ENCODE results near the gene NSMCE1. TPM values are rescaled to one million over a fixed set of nuclear protein-coding genes. Genes with fewer than 3 reads are reported as not detected.

Gene NSMCE1
- total RNA-seq, 1 donor from 2014 or later = 21.2 TPM

- Mint-ChIP-seq H3K9me3 (ENCODE audit: low read depth) (no peaks in the 10 kb centered on the region), H3K36me3 (ENCODE audit: low read depth) (peaks cover 2% of the 10 kb centered on the region), H3K27ac (ENCODE audit: unreplicated experiment) (no peak overlapping the region), H3K4me1 (ENCODE audit: low read depth) (peaks cover 16% of the 10 kb centered on the region), H3K27me3 (ENCODE audit: low read depth) (no peaks in the 10 kb centered on the region), H3K4me3 (ENCODE audit: unreplicated experiment) (no peak overlapping the region)
- DNase-seq (ENCODE audit: low spot score) = peak; percentile 41
- TF ChIP-seq CTCF (IDR thresholded peaks at IDR 0.05) = no peak
Observed at GRCh38 chr16:27220991-27221390, 47.6 kb downstream of the NSMCE1 start.

- Mint-ChIP-seq H3K27ac (ENCODE audit: unreplicated experiment) (no peak overlapping the region), H3K4me1 (ENCODE audit: low read depth) (peaks cover 16% of the 10 kb centered on the region), H3K36me3 (ENCODE audit: low read depth) (peaks cover 3% of the 10 kb centered on the region), H3K4me3 (ENCODE audit: unreplicated experiment) (no peak overlapping the region), H3K27me3 (ENCODE audit: low read depth) (no peaks in the 10 kb centered on the region), H3K9me3 (ENCODE audit: low read depth) (no peaks in the 10 kb centered on the region)
- no peak for DNase-seq (ENCODE audit: low spot score)
- no peak for TF ChIP-seq CTCF (IDR thresholded peaks at IDR 0.05)
Observed at GRCh38 chr16:27220527-27220926, 48.0 kb downstream of the NSMCE1 start.

DNA sequence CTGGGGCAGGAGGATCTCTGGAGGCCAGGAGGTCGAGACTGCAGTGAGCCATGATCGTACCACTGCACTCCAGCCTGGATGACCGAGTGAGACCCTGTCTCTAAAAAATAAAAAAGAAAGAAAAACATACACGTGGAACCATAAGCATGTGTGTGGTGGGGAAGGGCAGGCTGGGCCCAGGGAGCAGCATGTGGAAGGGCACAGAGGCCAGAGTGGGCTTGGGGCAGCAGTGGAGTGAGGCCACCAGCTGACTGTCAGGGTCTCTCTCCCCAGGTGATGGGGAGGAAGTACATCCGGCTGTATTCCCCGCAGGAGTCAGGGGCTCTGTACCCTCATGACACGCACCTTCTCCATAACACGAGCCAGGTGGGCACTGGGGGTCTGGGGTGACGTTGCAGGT lies 48.5 kb downstream of the NSMCE1 start:
- DNase-seq (ENCODE audit: low spot score) = no peak
- Mint-ChIP-seq H3K4me3 (ENCODE audit: unreplicated experiment) (no peak overlapping the region), H3K36me3 (ENCODE audit: low read depth) (peaks cover 3% of the 10 kb centered on the region), H3K4me1 (ENCODE audit: low read depth) (peaks cover 16% of the 10 kb centered on the region), H3K9me3 (ENCODE audit: low read depth) (no peaks in the 10 kb centered on the region), H3K27ac (ENCODE audit: unreplicated experiment) (no peak overlapping the region), H3K27me3 (ENCODE audit: low read depth) (no peaks in the 10 kb centered on the region)
- TF ChIP-seq CTCF (IDR thresholded peaks at IDR 0.05) = no peak

DNA sequence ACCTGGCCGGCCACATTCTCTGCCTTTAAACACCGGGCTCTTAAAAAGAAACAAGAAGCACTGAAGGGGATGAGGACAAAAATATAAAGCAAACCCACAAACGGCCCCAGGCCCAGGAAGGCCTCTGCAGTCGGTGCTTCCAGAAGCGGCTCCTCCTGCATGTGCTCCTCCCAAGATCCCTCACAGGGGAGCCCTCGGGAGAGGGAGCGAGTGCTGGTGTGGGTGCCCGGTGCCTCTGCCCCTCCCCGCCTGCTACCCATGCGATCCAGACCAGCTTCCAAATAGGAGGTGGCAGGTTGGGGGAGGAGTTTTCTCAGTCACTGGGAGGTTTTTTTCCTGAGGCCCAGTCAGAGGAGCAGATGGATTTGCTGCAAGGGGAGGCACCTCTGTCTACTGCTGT lies 49.4 kb downstream of the NSMCE1 start:
- Mint-ChIP-seq H3K4me3 (ENCODE audit: unreplicated experiment) (no peak overlapping the region), H3K27ac (ENCODE audit: unreplicated experiment) (no peak overlapping the region), H3K36me3 (ENCODE audit: low read depth) (peaks cover 9% of the 10 kb centered on the region), H3K4me1 (ENCODE audit: low read depth) (peaks cover 16% of the 10 kb centered on the region), H3K27me3 (ENCODE audit: low read depth) (no peaks in the 10 kb centered on the region), H3K9me3 (ENCODE audit: low read depth) (no peaks in the 10 kb centered on the region)
- no peak for DNase-seq (ENCODE audit: low spot score)
- no peak for TF ChIP-seq CTCF (IDR thresholded peaks at IDR 0.05)

DNA sequence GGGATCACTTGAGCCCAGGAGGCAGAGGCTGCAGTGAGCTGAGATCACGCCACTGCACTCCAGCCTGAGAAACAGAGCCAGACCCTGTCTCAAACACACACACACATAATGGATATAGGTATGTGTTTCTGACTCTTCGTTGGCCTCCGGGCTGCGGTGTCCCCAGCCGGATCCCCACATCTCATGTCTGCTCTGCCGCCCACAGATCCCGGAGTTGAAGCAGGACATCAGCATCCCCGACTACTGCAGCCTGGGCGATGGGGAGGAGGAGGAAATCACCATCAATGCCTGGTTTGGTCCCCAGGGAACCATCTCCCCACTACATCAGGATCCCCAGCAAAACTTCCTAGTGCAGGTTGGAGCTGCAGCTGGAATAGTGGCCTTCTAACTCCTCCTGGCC lies 49.8 kb downstream of the NSMCE1 start:
- H3K4me3 Mint-ChIP-seq (ENCODE audit: unreplicated experiment) = no peak overlapping the region
- H3K9me3 Mint-ChIP-seq (ENCODE audit: low read depth) = no peaks in the 10 kb centered on the region
- no peak overlapping the region for H3K27ac Mint-ChIP-seq (ENCODE audit: unreplicated experiment)
- peaks cover 16% of the 10 kb centered on the region for H3K4me1 Mint-ChIP-seq (ENCODE audit: low read depth)
- no peak for TF ChIP-seq CTCF (IDR thresholded peaks at IDR 0.05)
- H3K27me3 Mint-ChIP-seq (ENCODE audit: low read depth) = no peaks in the 10 kb centered on the region
- no peak for DNase-seq (ENCODE audit: low spot score)
- H3K36me3 Mint-ChIP-seq (ENCODE audit: low read depth) = peaks cover 9% of the 10 kb centered on the region
